Neuronal stem cell (in vitro differentiated cells): Measurements from ENCODE around the gene CLCN2.

ENCODE experiments used
- DNase-seq: peaks from one replicate; pipeline ENCODE4 v3.0.0-alpha.2; 2013; ENCODE audit warnings: low spot score
- H2AFZ ChIP-seq: one replicate; pipeline ENCODE4 v1.6.1; 2013; ENCODE audit warnings: mild to moderate bottlenecking, low read length, inconsistent platforms
- H2AK5ac ChIP-seq: 2 replicates; pipeline ENCODE4 v1.6.1; 2013; ENCODE audit warnings: low read depth, mild to moderate bottlenecking, inconsistent platforms, low read length, moderate library complexity, mixed read lengths
- H2BK120ac ChIP-seq: 2 replicates; pipeline ENCODE4 v1.6.1; 2013; ENCODE audit warnings: low read depth, mild to moderate bottlenecking, inconsistent platforms, low read length, moderate library complexity, mixed read lengths
- H2BK12ac ChIP-seq: one replicate; pipeline ENCODE4 v1.6.1; 2013; ENCODE audit warnings: low read length, inconsistent platforms
- H2BK15ac ChIP-seq: 2 replicates; pipeline ENCODE4 v1.6.1; 2013; ENCODE audit warnings: mild to moderate bottlenecking, low read length, inconsistent platforms, mixed read lengths
- H2BK5ac ChIP-seq: one replicate; pipeline ENCODE4 v1.6.1; 2013; ENCODE audit warnings: inconsistent platforms, mild to moderate bottlenecking, low read length, moderate library complexity
- H3K14ac ChIP-seq: one replicate; pipeline ENCODE4 v1.6.1; 2013; ENCODE audit warnings: low read length, inconsistent platforms
- H3K18ac ChIP-seq: 2 replicates; pipeline ENCODE4 v1.6.1; 2013; ENCODE audit warnings: low read length, inconsistent platforms
- H3K23ac ChIP-seq: 2 replicates; pipeline ENCODE4 v1.6.1; 2013; ENCODE audit warnings: low read depth, mild to moderate bottlenecking, mixed read lengths, low read length, inconsistent platforms; ENCODE audit not compliant: poor library complexity
- H3K27ac ChIP-seq: replicated peaks from 3 replicates; pipeline ENCODE4 v1.5.1; 2013; ENCODE audit warnings: low read length, inconsistent platforms
- H3K27me3 ChIP-seq, 3 experiments: 2 replicates each; pipeline ENCODE4 v1.6.1; 2013; ENCODE audit warnings: low read length in 3 of 3, mild to moderate bottlenecking in 2 of 3, inconsistent platforms in 1 of 3, low read depth in 1 of 3, mixed read lengths in 1 of 3, moderate library complexity in 1 of 3; ENCODE audit not compliant: control insufficient read depth in 3 of 3, insufficient read depth in 3 of 3
- H3K36me3 ChIP-seq, 2 donors: replicated peaks in 1 of 2; 2 replicates each; pipeline ENCODE4 v1.6.1; 2013; ENCODE audit warnings: low read length in 2 of 2; ENCODE audit not compliant: control insufficient read depth in 2 of 2, insufficient read depth in 2 of 2
- H3K4ac ChIP-seq: 2 replicates; pipeline ENCODE4 v1.6.1; 2013; ENCODE audit warnings: inconsistent platforms, mild to moderate bottlenecking, low read length, moderate library complexity
- H3K4me1 ChIP-seq, 2 donors: 1 replicate in 1 of 2; 2 replicates in 1 of 2; pipeline ENCODE4 v1.6.1; 2013; ENCODE audit warnings: low read length in 2 of 2, low read depth in 1 of 2; ENCODE audit not compliant: control insufficient read depth in 2 of 2, insufficient read depth in 1 of 2
- H3K4me2 ChIP-seq: one replicate; pipeline ENCODE4 v1.6.1; 2013; ENCODE audit warnings: mild to moderate bottlenecking, low read length, inconsistent platforms; ENCODE audit not compliant: insufficient read depth, poor library complexity, severe bottlenecking
- H3K4me3 ChIP-seq, 2 donors: 2 replicates each; pipeline ENCODE4 v1.5.1; 2013; ENCODE audit warnings: low read length in 2 of 2, mild to moderate bottlenecking in 2 of 2, inconsistent platforms in 1 of 2, moderate library complexity in 1 of 2
- H3K79me1 ChIP-seq: one replicate; pipeline ENCODE4 v1.6.1; 2013; ENCODE audit warnings: low read depth, mild to moderate bottlenecking, inconsistent platforms, low read length, moderate library complexity
- H3K9ac ChIP-seq: one replicate; pipeline ENCODE4 v1.6.1; 2013; ENCODE audit warnings: mild to moderate bottlenecking, low read depth, low read length, inconsistent platforms; ENCODE audit not compliant: poor library complexity
- H3K9me3 ChIP-seq, 2 donors: replicated peaks in 1 of 2; 2 replicates each; pipeline versions ENCODE3 to v1.6.1; 2013; ENCODE audit warnings: low read length in 2 of 2, mild to moderate bottlenecking in 2 of 2, inconsistent platforms in 1 of 2, low read depth in 1 of 2, mixed read lengths in 1 of 2, moderate library complexity in 1 of 2; ENCODE audit not compliant: control insufficient read depth in 2 of 2, insufficient read depth in 1 of 2
- H4K8ac ChIP-seq: one replicate; pipeline ENCODE4 v1.6.1; 2013; ENCODE audit warnings: low read depth, mild to moderate bottlenecking, inconsistent platforms, low read length, moderate library complexity
- H4K91ac ChIP-seq: one replicate; pipeline ENCODE4 v1.6.1; 2013; ENCODE audit warnings: low read length, low read depth, mild to moderate bottlenecking, inconsistent platforms; ENCODE audit not compliant: poor library complexity
- WGBS, 2 donors: extraction: QIAGEN DNeasy Blood & Tissue Kit; methylation state at CpG; one replicate each; pipeline ENCODE4 v1.1.7; 2013; ENCODE audit warnings: missing lambda C conversion rate in 2 of 2, mixed read lengths in 1 of 2; ENCODE audit not compliant: insufficient read length in 2 of 2, insufficient replicate concordance in 1 of 2; ENCODE audit errors: extremely low coverage in 2 of 2; 5-methylcytosine and 5-hydroxymethylcytosine counted together

The CLCN2 gene

DNA sequence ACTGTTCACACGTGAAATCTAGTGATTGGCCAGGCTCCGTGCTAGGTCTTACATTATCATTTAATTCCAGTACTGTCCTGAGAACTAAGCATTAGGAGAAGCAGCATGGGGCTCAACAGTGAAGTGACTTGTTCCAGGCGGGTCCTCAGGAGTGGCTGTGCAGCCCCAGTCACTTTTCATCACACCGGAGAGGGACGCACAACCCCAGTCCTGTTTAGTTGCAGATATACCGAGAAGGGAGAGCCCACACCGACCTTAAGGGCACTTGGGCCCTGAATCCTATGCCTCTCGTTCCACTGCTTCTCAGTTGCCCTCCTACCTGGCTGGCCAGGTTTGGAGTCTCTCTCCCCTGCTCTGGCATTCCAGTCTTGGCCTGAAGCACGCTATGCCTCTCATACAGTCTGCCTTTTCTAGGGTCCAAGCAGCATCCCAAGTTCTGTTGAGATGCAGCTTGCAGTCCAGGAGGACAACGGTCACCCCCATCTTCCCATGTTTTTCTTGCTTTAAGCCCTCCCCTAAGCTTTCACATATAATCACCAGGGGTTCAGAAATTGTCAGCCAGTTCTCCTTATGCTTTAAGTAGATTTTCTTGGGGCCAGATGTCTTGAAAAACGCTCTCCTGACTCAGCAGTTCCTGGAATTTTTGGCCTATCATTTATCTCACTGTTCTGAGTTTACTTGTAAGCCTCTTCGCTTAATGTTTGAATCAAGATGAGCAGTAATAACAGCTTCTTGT is 13.9 kb downstream of the CLCN2 start:
- H3K14ac ChIP-seq, result no peak overlapping the region
- no peak overlapping the region for H3K23ac ChIP-seq
- H3K4me2 ChIP-seq, result no peak overlapping the region
- H3K36me3 ChIP-seq, result peaks cover 38 to 76% of the 10 kb centered on the region in 2 donors
- no peak overlapping the region for H4K8ac ChIP-seq
- H3K27ac ChIP-seq, result no peak overlapping the region
- H3K4ac ChIP-seq, result no peak overlapping the region
- DNase-seq, result no peak
- H3K18ac ChIP-seq, result no peak overlapping the region
- no peak overlapping the region for H4K91ac ChIP-seq
- H3K9ac ChIP-seq, result peak overlapping the region; percentile 73
- no peak overlapping the region for H2BK15ac ChIP-seq
- no peak overlapping the region for H2AK5ac ChIP-seq
- no peak overlapping the region for H2AFZ ChIP-seq
- H2BK120ac ChIP-seq, result no peak overlapping the region
- H3K4me3 ChIP-seq, result no peak overlapping the region
- no peaks in the 10 kb centered on the region for H3K27me3 ChIP-seq
- H2BK12ac ChIP-seq, result no peak overlapping the region
- no peaks in the 10 kb centered on the region for H3K79me1 ChIP-seq
- H3K9me3 ChIP-seq, result no peaks in the 10 kb centered on the region
- no peak overlapping the region for H2BK5ac ChIP-seq
- no CpG with 5 or more reads among the region's 12 CpGs for WGBS, 2 donors
- H3K4me1 ChIP-seq, result peaks cover 13 to 14% of the 10 kb centered on the region in 2 donors

- Histone ChIP-seq H4K91ac (no peak overlapping the region), H2AK5ac (no peak overlapping the region), H3K27me3 (no peaks in the 10 kb centered on the region), H3K9me3 (no peaks in the 10 kb centered on the region), H3K14ac (no peak overlapping the region), H4K8ac (no peak overlapping the region), H3K23ac (peak overlapping the region; percentile 26), H3K18ac (no peak overlapping the region), H3K9ac (no peak overlapping the region), H2BK12ac (no peak overlapping the region), H3K79me1 (no peaks in the 10 kb centered on the region), H3K36me3 (peaks cover 35 to 75% of the 10 kb centered on the region in 2 donors), H3K27ac (no peak overlapping the region), H2AFZ (no peak overlapping the region), H3K4me3 (no peak overlapping the region), H2BK5ac (no peak overlapping the region), H3K4ac (no peak overlapping the region), H2BK120ac (no peak overlapping the region), H3K4me2 (no peak overlapping the region), H3K4me1 (peaks cover 10 to 11% of the 10 kb centered on the region in 2 donors), H2BK15ac (no peak overlapping the region)
- no peak for DNase-seq
- no CpG with 5 or more reads among the region's 20 CpGs for WGBS, 2 donors
These were observed 14.8 kb downstream of the CLCN2 start for GRCh38 chr3:184346480-184347190.

DNA sequence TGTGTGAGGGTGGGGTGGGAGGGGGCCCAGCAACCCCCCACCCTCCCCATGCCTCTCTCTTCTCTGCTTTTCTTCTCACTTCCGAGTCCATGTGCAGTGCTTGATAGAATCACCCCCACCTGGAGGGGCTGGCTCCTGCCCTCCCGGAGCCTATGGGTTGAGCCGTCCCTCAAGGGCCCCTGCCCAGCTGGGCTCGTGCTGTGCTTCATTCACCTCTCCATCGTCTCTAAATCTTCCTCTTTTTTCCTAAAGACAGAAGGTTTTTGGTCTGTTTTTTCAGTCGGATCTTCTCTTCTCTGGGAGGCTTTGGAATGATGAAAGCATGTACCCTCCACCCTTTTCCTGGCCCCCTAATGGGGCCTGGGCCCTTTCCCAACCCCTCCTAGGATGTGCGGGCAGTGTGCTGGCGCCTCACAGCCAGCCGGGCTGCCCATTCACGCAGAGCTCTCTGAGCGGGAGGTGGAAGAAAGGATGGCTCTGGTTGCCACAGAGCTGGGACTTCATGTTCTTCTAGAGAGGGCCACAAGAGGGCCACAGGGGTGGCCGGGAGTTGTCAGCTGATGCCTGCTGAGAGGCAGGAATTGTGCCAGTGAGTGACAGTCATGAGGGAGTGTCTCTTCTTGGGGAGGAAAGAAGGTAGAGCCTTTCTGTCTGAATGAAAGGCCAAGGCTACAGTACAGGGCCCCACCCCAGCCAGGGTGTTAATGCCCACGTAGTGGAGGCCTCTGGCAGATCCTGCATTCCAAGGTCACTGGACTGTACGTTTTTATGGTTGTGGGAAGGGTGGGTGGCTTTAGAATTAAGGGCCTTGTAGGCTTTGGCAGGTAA is 15.9 kb downstream of the CLCN2 start:
- H3K9ac ChIP-seq, result no peak overlapping the region
- peak overlapping the region; percentile 41 for H3K18ac ChIP-seq
- H3K79me1 ChIP-seq, result no peaks in the 10 kb centered on the region
- no peak overlapping the region for H4K8ac ChIP-seq
- no peak overlapping the region for H2BK12ac ChIP-seq
- DNase-seq, result peak; percentile 52
- H3K4me2 ChIP-seq, result no peak overlapping the region
- no peak overlapping the region for H2BK120ac ChIP-seq
- H2AK5ac ChIP-seq, result no peak overlapping the region
- no peak overlapping the region for H3K4ac ChIP-seq
- WGBS, 2 donors, result no CpG with 5 or more reads among the region's 14 CpGs
- no peak overlapping the region for H3K4me3 ChIP-seq
- peaks cover 7 to 9% of the 10 kb centered on the region in 2 donors for H3K4me1 ChIP-seq
- peak overlapping the region; percentile 66 for H3K27ac ChIP-seq
- H3K9me3 ChIP-seq, result no peaks in the 10 kb centered on the region
- no peak overlapping the region for H3K14ac ChIP-seq
- H4K91ac ChIP-seq, result no peak overlapping the region
- peaks cover 36 to 65% of the 10 kb centered on the region in 2 donors for H3K36me3 ChIP-seq
- no peak overlapping the region for H3K23ac ChIP-seq
- H2BK15ac ChIP-seq, result no peak overlapping the region
- no peak overlapping the region for H2BK5ac ChIP-seq
- H2AFZ ChIP-seq, result no peak overlapping the region
- no peaks in the 10 kb centered on the region for H3K27me3 ChIP-seq
